Measurements from ENCODE around the gene HSBP1L1. TPM values are rescaled to one million over a fixed set of nuclear protein-coding genes. Genes with fewer than 3 reads are reported as not detected.

Gene HSBP1L1
- total and polyA plus RNA-seq, 2 of the 13 experiments (the other 11 are each of a cell fraction or from before 2014, with no cell fraction given) = 22.6 to 45.1 TPM

- TF ChIP-seq ZNF12 (CRISPR knock-in tag; IDR thresholded peaks at IDR 0.05) (no peak), XBP1 (CRISPR knock-in tag; IDR thresholded peaks at IDR 0.05) (no peak), CENPBD1 (CRISPR knock-in tag; IDR thresholded peaks at IDR 0.05; ENCODE audit: borderline replicate concordance, low read depth) (no peak), CBFB (CRISPR knock-in tag; IDR thresholded peaks at IDR 0.05) (no peak), ZBTB37 (CRISPR knock-in tag; IDR thresholded peaks at IDR 0.05) (no peak), HNRNPLL (IDR thresholded peaks at IDR 0.05; ENCODE audit: low read depth, low read length, poor library complexity, severe bottlenecking) (no peak), ZNF75D (CRISPR knock-in tag; IDR thresholded peaks at IDR 0.05; ENCODE audit: borderline replicate concordance) (no peak), GMEB1 (CRISPR knock-in tag; IDR thresholded peaks at IDR 0.05; ENCODE audit: borderline replicate concordance) (peak; percentile 45; the same call in 1 of the 2 replicates), AFF4 (CRISPR knock-in tag; IDR thresholded peaks at IDR 0.05) (no peak), POLR2G (IDR thresholded peaks at IDR 0.05; ENCODE audit: low read depth, low read length) (no peak), E2F2 (CRISPR knock-in tag; IDR thresholded peaks at IDR 0.05; ENCODE audit: borderline replicate concordance) (no peak), EEA1 (CRISPR knock-in tag; IDR thresholded peaks at IDR 0.05; ENCODE audit: borderline replicate concordance) (no peak), SNRNP70 (IDR thresholded peaks at IDR 0.05; ENCODE audit: low read depth, low read length) (no peak), NR2F2 (IDR thresholded peaks at IDR 0.05; ENCODE audit: borderline replicate concordance, low read depth) (no peak), ZUFSP (CRISPR knock-in tag; IDR thresholded peaks at IDR 0.05; ENCODE audit: borderline replicate concordance) (no peak), EHMT2 (IDR thresholded peaks at IDR 0.05; ENCODE audit: borderline replicate concordance, low read depth, low read length) (no peak), ZNF674 (CRISPR knock-in tag; IDR thresholded peaks at IDR 0.05; ENCODE audit: low read depth) (no peak), ZNF570 (CRISPR knock-in tag; IDR thresholded peaks at IDR 0.05; ENCODE audit: borderline replicate concordance) (no peak), POLR2AphosphoS5 (IDR thresholded peaks at IDR 0.05; ENCODE audit: low read depth, low read length) (no peak)
Measured at GRCh38 chr18:79985172-79985571, 20.7 kb downstream of the HSBP1L1 start (continued).

Measured in HepG2 (cell line).